Measurements from ENCODE around the gene TUB. TPM values are rescaled to one million over a fixed set of nuclear protein-coding genes. Genes with fewer than 3 reads are reported as not detected.

TUB gene
- total and polyA plus RNA-seq, 2 donors (not counting 1 experiment from before 2014, with no cell fraction given): 0.06 to 0.10 TPM

- no peak overlapping the region for H3K27ac Mint-ChIP-seq
- TF ChIP-seq CTCF (IDR thresholded peaks at IDR 0.05) (no peak), EZH2 (IDR thresholded peaks at IDR 0.05; ENCODE audit: borderline replicate concordance, insufficient read depth, low read depth, low read length, poor library complexity, severe bottlenecking) (no peak)
- H3K4me2 ChIP-seq (replicated peaks; ENCODE audit: low read depth, low read length, poor library complexity, severe bottlenecking): peak overlapping the region; percentile 39
- 37% methylated on average over 20 of the region's 20 CpGs for WGBS (ENCODE audit: insufficient coverage)
- ChIA-PET POLR2A (no interaction called here), CTCF (interaction anchor here (0.9 to 3.6 kb wide), 20 partner anchors 9 to 536 kb away, joined by 3 to 85 read pairs (median 4); no protein-coding TSS in a partner anchor)
- intact Hi-C loops (cut with micrococcal nuclease): loop anchor here (1.0 to 2.0 kb wide), 2 partner anchors 67 to 176 kb away; no protein-coding TSS in a partner anchor
- no peaks in the 10 kb centered on the region for H3K9me3 ChIP-seq (ENCODE audit: control extremely low read depth in 1 of 3, control insufficient read depth in 2 of 3, insufficient read depth in 1 of 3, low read length in 2 of 3)
- DNase-seq (no peak), ATAC-seq (ENCODE audit: low read depth) (no peak)
- H3K4me1 Mint-ChIP-seq: peaks cover 6% of the 10 kb centered on the region
- H3K27me3 ChIP-seq (replicated peaks in 1 of 4; ENCODE audit: control extremely low read depth in 1 of 4, control insufficient read depth in 3 of 4, insufficient read depth in 4 of 4, low read length in 3 of 4): peaks cover 0 to 31% (median 9%) of the 10 kb centered on the region in 4 experiments
- H3K9me3 Mint-ChIP-seq (ENCODE audit: insufficient read depth): no peaks in the 10 kb centered on the region
- no peak overlapping the region for H2AFZ ChIP-seq (ENCODE audit: insufficient read depth, low read depth, low read length, poor library complexity, severe bottlenecking)
- no peak overlapping the region for H3K4me3 ChIP-seq (ENCODE audit: control extremely low read depth in 1 of 5, extremely low read depth in 1 of 5, insufficient read depth in 1 of 5, low read depth in 2 of 5, low read length in 4 of 5)
- no peak overlapping the region for H3K27ac ChIP-seq (ENCODE audit: low read length in 2 of 2)
- H3K36me3 ChIP-seq (replicated peaks in 1 of 2; ENCODE audit: control extremely low read depth in 1 of 2, control insufficient read depth in 1 of 2, extremely low read depth in 1 of 2, insufficient read depth in 2 of 2, low read length in 1 of 2): no peaks in the 10 kb centered on the region
- no peak overlapping the region for H3K4me3 Mint-ChIP-seq
- no peaks in the 10 kb centered on the region for H3K79me2 ChIP-seq (ENCODE audit: control insufficient read depth, insufficient read depth, low read length)
- H3K9ac ChIP-seq (ENCODE audit: low read length): no peak overlapping the region
- no peaks in the 10 kb centered on the region for H4K20me1 ChIP-seq (ENCODE audit: control insufficient read depth, insufficient read depth, low read length, poor library complexity, severe bottlenecking)
- H3K4me1 ChIP-seq (ENCODE audit: control insufficient read depth in 2 of 2, insufficient read depth in 2 of 2, low read length in 2 of 2): peaks cover 0 to 8% of the 10 kb centered on the region in 2 donors
- H3K27me3 Mint-ChIP-seq: peaks cover 40% of the 10 kb centered on the region
These were observed 48.3 kb upstream of the TUB start for GRCh38 chr11:8032576-8033304.

All from B cell (primary cell).